ENCODE measurements around the gene PPIA.
"Not testable (repeated sequence)": the region's sequence is repeated elsewhere in the genome, so short reads cannot be mapped to it uniquely, and the experiment has no call there.

Gene PPIA

GRCh38 chr7:44843440-44843839, 47.0 kb downstream of the PPIA start:
- DNase-seq, result not testable (repeated sequence)

DNA sequence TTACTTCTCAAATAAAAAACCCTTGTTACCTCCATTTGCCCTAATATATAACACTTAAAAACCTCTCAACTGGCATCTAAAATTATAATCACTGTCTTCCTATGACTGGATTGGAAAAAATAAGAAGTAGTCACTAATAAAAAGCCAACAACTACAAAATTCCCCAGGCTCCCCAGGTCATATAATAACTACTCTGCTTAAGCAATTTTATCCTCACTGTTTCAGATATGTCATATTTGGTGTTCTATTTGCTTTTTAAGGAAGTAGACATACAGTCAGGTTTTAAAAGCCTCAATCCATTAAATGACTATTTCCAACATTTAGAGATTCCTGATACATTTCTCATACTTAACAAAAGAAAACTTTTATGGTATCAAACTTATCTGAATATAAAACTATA, 49.0 kb downstream of the PPIA start:
- DNase-seq, result no peak

DNA sequence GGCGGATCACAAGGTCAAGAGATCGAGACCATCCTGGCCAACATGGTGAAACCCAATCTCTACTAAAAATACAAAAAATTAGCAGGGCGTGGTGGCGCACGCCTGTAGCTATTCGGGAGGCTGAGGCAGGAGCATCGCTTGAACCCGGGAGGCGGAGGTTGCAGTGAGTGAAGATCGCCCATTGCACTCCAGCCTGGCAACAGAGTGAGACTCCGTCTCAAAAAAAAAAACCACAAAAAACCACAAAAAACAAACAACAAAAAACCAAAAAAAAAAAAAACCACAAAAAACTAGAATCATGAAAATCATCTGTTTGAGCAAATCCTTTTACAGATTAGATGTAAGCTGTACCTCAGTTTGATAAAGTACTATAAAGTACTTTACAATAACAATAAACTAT, 49.9 kb downstream of the PPIA start:
- DNase-seq, result not testable (repeated sequence)

- no peak for DNase-seq
Measured at GRCh38 chr7:44846816-44847508, 50.5 kb downstream of the PPIA start.

DNA sequence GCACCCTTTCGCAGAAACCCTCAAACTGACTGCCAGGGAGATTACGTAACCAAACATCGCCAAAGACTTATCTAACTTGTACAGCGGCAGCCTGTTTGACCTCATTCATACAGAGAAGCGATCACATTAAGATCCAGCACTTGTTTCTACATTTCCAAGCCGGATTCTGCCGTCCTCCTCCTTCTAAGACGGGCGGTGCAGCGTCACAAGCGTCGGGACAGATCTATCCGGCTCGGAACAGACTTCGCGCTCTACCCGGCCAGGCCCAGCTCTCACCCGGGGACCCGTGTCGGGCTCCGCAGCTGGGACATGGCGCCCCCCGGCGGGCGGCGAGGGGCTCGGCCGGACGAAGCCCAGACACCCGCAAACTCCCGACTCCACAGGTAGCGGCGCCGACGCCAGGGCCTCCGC, 51.0 kb downstream of the PPIA start:
- peak; percentile 88 for DNase-seq

- peak; percentile 99 for DNase-seq
Measured at GRCh38 chr7:44847920-44848634, 51.6 kb downstream of the PPIA start, which contains the start of gene H2AZ2. TSS of gene H2AZ2 (minus strand) at chr7:44848087. CDS start at chr7:44847971, 116 bp downstream.

GRCh38 chr7:44849259-44849884, 52.9 kb downstream of the PPIA start:
- no peak for DNase-seq

DNA sequence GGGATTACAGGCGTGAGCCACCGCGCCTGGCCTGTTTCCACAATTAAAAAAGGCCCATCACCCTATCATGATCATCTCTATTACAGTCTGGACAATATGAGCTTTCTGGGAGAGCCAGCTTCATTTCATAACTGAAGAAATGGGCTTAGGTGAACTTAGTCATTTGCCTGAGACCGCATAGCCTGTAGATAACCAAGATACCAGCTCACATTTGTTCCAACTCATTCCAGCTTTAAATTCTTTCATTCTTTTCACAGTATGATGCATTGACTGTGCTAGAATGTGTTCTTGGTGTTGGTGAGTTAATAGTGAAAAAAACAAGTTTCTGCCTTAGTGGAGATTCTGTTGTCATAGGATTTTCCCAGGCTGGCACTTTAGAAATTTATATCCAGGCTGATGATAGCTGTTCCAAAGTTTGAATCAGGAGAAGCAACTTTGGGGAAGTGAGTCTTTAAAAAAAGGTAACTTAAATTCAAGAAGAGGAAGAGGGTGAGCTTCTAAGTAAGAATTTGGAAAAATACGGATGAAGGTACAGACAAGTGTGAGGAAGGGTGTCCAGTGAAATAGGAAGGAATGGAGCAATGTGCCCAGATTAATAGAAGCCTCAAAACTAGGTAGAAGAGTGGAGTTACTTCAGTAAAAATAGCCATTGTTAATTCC, 53.5 kb downstream of the PPIA start:
- DNase-seq, result no peak

DNA sequence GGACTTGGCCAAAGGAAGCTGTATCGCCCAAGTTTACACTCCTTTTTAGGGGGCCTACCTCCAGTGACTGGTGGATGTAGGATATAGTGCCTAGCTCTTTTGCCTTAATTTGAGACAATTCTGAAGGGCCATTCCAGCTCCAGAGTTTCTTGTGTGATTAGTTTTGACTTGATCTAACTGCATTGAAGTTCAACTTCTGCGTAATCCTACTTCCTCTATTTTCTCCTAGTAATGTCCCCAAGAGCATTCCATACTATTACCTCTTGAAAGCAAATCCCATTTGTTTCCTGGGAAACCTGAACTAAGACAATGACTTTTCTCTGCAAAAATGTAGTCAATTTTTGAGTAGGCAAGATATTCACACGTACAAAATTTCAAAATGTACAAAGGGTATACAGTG, 56.1 kb downstream of the PPIA start:
- DNase-seq, result no peak

Data from NCI-H1694 treated with DMSO at 0.1 percent for 48 hours (cell line).